Measurements from ENCODE around the gene OGFOD3. TPM values are rescaled to one million over a fixed set of nuclear protein-coding genes. Genes with fewer than 3 reads are reported as not detected.
"Not testable (repeated sequence)": the region's sequence is repeated elsewhere in the genome, so short reads cannot be mapped to it uniquely, and the experiment has no call there.

OGFOD3 gene
- total RNA-seq, 1 donor from 2014 or later, result 22.8 TPM

DNA sequence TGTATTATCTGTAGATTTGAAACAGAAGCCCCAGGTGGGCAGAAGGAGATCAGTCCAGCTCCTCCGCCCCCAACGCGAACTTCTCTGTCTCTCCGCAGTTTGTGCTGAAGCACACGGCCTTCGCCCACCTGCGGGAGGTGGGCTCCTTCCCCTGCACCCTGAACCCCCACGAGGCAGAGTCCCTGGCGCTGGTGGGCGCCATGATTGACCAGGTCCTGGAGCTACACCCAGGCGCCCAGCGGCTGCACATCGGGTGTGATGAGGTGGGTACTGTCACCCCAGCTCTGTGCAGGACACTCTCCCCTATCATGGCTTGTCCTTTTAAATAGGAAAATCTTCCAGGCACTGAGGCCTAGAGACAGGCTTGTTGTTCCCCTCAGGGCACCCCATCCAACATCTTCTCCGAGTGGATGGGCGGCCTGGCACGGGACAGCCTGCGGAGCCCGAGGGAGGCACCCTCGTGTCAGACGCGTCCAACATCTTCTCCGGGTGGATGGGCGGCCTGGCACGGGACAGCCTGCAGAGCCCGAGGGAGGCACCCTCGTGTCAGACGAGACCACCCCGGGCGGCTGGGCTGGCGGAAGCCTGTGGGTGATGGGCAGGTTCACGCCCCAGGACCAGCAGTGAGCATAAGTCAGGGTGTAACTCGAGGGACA, 15.3 kb upstream of the OGFOD3 start:
- no peak for DNase-seq

- DNase-seq, result no peak
Observed at GRCh38 chr17:82432017-82432416, 13.6 kb upstream of the OGFOD3 start.

DNA sequence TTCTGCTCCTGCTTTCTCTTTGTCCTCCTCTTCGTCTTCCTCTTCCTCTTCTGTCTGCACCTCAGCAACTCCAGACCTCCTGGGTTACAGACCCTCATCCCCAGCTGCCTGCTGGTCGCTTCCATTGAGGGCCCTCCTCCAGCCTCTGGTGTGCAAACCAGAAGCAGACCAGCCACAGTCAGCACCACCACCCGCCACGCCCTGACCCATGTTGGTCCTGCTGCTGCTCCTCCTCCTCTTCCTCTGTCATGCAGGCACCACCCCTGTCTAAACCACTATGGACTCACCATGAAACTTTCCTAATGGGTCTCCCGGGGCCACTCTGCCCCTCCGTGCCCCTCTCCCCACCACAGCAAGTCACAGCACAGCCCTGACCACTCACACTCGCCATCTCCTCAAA, 11.4 kb upstream of the OGFOD3 start:
- DNase-seq, result no peak

DNA sequence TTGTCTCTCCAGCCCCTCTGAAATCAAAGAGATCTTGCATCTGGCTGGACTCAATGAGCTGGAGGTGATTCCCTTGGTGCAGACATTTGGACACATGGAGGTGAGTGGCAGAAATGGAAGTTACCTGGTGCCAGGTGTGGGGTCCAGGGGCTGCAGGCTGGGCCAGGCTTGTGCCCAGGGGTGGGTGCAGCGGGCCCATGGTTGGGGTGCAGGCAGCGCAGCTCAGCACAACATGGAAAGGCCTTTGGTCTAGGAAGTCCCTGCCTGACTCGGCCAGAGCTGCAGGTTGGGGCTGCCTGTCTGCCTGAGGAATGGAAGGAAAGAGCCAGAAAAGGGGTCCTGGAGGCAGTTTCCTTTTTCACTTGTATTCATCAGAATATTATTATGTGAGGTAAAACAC, 10.2 kb upstream of the OGFOD3 start:
- no peak for DNase-seq

GRCh38 chr17:82424863-82425159, 6.4 kb upstream of the OGFOD3 start:
- DNase-seq, result no peak

DNA sequence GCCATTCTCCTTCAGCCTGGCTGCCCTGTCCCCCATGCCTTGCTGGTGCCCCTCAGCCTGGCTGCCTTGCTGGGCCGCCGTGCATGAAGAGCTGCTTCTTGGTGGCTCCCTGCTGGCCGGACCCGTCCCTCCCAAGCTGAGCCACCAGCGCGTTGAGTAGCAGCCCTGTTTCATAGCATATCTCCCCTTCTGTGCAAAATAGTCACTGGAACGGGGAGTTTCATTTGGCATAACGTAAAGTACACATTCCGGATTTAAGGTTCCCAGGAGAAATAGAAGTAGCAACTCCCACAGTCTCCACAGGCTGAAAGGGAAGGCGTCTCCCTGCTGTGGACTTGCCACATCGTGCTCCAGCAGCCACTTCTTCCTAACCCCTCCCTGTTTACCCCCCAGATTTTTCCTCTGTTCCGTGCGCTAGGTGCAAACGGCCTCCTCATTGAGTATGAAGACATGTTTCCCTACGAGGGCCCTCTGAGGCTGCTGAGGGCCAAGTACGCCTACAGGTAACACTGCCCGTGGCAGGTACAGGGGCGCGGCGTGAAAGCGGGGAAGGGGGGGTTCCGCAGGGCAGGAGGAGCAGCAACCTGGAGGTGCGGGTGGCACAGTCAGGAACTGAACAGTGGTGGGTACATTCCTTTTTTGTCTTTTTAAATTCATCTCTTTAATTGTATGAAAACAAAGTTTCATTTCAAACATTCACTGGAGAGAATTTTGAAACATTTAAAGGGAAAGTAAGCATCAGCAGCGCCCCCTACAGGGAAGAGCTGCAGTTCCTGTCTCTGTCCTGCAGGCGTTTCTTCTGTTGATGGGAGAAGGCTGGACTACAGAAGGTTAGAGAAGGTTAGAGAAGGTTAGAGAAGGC, 5.8 kb upstream of the OGFOD3 start:
- DNase-seq, result peak; percentile 45

GRCh38 chr17:82419540-82419939, 1.2 kb upstream of the OGFOD3 start:
- no peak for DNase-seq

GRCh38 chr17:82416771-82417170, 1.6 kb downstream of the OGFOD3 start:
- no peak for DNase-seq

DNA sequence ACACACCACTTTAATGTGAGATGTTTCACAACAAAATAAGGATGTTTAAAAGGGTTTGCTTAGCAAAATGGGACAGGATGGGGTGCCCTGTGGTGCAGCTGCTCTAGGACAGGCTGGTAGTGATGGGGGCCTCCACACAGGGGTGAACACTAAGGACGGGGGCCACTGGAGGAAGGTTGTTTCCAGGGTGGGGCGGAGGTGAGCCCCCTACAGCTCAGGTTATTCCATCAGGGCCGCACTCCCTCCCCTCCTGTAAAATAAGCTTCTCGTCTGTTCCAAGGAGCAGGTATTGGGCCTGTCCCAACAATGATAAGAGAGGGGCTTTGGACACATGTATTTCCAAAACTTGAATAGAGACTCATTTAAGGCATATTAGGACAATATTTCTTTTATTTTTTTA, 2.1 kb downstream of the OGFOD3 start:
- no peak for DNase-seq

DNA sequence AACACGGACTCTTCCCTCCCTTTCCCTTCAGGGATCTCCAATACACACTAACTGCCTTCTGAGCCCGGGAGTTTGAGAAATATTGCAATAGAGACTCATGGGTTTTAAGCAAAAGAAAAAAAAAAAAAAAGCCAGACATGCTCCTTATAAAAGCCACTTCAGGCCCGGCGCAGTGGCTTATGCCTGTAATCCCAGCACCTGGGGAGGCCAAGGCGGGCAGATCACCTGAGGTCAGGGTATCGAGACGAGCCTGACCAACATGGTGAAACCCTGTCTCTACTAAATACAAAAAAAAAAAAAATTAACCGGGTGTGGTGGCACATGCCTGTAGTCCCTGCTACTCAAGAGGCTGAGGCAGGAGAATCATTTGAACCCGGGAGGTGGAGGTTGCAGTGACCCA, 2.6 kb downstream of the OGFOD3 start:
- DNase-seq, result no peak

GRCh38 chr17:82415336-82415735, 3.0 kb downstream of the OGFOD3 start:
- no peak for DNase-seq

DNA sequence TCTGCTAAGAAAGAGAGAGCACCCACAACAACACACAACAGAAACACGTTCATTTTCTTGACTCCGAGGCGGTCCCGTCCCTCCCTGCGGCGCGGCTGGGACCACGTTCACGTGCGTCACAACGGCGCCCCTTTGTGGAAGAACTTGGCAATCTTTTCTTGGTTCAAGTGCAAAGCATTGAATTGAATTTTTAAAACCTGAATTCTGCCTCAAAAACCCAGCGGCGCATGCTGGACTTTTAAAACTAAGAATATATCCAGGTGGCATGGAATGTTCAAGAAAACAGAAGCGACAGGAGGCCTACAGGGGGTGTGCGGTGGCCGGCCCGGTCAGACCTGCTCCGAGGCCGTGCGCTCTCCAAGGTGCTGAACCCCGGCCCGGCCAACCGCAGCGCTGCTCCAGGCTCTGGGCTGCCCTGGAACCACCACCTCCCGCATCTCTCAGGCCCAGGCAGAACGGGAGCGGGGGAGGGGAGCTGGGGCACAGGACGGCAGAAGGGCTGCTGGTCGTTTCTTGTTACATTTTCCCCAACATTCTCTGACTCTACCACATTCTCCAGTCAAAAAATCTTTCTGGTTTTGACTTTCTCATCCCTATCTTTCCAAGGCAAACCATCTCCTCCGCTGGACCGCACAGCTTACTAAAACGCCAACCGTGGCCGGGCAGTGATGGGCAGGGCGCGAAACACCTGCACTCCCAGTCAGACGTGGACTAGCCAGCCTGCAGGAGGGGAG, 3.7 kb downstream of the OGFOD3 start:
- peak; percentile 88 for DNase-seq

DNA sequence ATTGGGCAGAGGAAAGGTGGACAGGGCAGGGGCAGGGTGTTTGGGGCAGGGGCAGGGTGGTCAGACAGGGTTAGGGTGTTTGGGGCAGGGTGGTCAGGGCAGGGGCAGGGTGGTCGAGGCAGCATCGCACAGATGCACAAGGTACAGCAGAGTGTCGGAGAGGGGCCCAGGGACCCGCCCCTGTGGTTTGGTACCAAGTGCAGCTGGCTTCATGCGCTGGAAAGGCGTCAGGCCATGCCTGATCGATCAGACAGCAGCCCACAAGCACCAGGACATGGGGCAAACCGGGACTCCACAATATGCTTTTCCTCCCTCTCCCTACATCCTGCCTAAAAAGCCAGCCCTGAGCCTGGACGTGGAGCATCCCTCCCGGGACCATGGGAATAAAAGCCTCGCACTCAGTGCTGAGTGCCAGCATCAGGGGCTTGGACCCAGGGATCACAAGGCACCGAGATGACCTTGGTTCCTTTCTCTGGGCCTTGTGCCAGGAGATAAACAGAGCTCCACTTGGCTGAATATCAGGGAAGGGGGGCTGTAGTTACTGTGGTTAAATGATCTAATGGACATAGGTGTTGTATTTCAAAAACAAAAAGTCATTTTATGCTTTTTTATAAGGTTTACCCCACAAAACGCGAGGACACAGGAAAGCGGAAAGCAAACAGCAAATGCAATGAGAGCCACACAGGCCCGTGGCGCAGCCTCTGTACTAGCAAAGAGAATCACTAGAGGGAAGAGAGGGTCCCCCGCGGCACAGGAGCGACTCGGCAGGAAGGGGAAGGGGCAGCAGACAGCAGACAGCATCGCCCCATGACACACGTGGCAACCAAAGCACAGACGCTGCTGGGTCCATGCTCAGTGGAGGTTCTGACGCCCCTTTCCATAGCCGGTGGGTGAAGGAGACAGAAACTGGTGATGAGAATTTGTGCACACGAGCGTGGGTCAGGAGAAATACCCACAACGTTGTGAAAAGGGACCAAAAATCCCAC, 5.6 kb downstream of the OGFOD3 start:
- DNase-seq, result no peak

GRCh38 chr17:82412081-82412480, 6.3 kb downstream of the OGFOD3 start:
- not testable (repeated sequence) for DNase-seq

DNA sequence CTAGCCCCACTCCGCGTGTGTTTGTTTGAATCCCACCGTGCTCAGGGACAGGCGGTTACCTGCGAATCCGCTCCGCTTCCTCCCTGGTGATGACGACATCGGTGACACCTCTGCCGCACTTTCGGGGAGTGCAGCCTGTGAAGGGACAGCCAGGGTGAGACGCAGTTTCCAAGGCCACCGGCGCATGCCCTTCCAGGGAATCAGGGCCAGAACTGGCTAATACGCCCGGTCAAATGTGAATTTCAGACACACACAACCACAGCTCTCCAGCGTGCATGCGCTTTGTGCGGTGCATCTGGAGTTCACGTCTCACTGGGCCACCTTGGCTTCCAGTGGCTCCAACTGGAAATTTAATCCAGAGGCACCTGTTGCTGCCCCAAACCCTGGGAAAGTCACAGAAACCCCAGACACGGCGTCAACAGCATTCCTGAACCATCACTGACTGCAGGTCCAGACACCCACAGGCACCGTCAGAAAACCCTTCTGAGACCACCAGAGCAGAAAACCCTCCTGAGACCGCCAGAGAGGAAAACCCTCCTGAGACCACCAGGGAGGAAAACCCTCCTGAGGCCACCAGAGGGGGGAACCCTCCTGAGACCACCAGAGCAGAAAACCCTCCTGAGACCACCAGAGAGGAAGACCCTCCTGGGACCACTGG, 6.9 kb downstream of the OGFOD3 start:
- DNase-seq, result no peak

DNA sequence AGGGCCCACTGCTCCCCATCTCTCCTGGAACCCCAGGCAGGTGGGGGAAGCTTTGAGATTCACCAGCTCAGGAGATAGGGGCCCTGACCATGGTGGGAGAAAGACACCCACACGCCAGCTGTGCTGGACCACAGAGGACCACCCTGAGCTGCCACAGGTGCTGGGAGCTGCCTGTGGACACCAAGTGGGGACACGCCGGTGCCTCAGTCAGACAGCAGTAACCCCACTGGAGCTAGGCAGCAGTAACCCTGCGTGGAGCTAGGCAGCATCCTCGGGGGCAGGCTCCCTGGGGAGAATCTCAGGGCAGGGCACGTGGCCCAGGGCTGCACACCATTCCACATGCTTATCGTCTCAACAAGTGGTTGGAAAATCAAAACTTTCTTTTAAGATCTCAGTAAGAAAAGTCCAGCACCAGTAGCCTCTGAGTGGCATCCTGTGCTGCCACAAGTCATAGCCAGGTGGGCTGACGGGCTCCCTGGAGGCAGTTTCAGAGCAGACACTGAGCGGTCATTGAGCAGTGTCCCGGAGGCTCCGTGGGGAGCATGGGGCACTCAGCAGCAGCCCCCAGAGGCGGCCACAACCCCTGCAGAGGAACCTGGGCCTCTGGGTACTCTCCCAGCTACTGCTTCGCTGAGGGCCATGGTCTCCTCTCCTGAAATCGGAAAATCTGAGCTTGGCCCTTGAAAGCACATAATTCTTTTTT, 8.2 kb downstream of the OGFOD3 start:
- no peak for DNase-seq

GRCh38 chr17:82408938-82409318, 9.5 kb downstream of the OGFOD3 start:
- DNase-seq, result peak; percentile 42

DNA sequence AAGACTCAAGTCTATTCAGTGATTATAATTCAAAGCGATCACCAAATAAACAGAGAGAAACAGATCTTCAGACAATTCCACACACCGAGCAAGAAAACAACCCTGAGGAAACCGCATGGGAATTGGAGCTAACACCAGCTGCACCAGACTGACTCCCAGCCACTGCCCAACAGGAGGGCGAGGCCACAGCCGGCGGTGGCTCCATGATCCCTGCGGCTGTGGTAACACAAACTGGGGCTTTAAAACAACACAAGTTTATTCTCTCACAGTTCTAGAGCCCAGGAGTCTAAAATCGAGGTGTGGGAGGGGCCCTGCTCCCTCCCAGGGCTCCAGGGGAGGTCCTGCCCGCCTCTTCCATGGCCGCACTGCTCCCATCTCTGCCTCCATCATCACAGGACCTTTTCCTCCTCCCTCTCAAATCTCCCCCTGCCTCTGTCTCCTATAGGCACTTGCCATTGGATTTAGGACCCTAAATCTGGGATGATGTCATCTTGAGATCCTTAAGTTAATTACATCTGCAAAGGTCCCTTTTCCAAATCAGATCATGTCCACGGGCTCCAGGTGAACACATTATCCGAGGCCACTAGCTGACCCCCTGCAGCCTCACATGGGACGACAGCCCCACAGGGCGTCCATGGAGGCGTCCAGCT, 10.0 kb downstream of the OGFOD3 start:
- peak; percentile 70 for DNase-seq

- DNase-seq, result peak; percentile 58
Observed at GRCh38 chr17:82407255-82407654, 11.1 kb downstream of the OGFOD3 start.

DNA sequence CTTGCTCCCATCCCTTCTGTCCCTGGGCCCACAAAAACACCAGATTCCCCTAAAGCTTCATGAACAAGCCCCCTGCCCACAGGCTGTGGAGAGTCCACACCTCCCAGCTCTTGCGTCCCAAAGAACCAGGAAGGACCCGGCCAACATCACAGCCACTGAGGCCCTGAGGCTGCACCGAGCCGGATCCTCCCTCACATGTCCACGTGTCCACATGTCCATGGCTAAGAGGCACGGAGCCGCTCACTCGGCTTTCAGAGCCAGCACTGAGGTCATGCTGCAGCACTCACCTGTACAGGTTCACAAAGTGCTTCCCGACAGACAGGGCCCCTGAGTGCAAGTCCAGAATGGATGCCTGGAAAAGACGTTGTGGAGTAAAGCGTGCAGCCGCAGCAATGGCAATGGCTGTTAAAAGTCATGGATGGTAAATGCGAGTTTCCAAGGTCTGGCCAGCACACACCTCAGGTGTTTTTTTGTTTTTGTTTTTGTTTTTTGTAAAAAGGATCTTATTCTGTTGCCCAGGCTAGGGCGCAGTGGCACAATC, 12.2 kb downstream of the OGFOD3 start:
- no peak for DNase-seq
